Measurements from ENCODE around the gene DIPK1A.

- TF ChIP-seq CTCF (IDR thresholded peaks at IDR 0.05) (no peak), POLR2A (IDR thresholded peaks at IDR 0.05) (no peak)
These were observed 141.2 kb downstream of the DIPK1A start for GRCh38 chr1:92820024-92820423.
